Measurements from ENCODE around the gene LAMA3. TPM values are rescaled to one million over a fixed set of nuclear protein-coding genes. Genes with fewer than 3 reads are reported as not detected.

LAMA3 gene
- total and polyA plus RNA-seq, 10 of the 15 experiments (the other 5 are each of a cell fraction or from before 2014, with no cell fraction given) = 0.37 to 6.5 (median 5.4) TPM

DNA sequence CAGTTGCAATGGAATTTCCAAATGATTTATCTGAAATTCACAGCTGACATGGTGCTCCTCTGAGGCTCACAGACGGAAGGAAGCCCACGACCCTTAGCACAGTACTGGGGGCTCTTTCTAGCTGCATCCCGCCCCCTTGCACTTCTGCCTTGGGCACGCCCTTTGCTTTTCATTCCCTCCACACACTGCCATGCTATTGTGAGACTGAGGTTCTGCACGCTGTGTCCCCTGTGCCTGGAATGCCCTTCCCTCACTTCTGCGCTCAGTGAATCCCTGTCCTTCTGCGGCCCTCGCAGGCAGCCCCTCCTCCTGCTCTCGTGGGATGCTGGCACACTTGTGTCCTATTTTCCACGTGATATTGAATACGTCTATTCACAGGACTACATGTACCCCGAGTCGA, 189.9 kb downstream of the LAMA3 start (continued):
- TF ChIP-seq ZNF592 (IDR thresholded peaks at IDR 0.05) (no peak), NFYA (IDR thresholded peaks at IDR 0.05; ENCODE audit: borderline replicate concordance, low read depth, low read length) (no peak), TCF12 (IDR thresholded peaks at IDR 0.05; ENCODE audit: low read depth, low read length) (no peak), KDM1A (IDR thresholded peaks at IDR 0.05; ENCODE audit: borderline replicate concordance) (no peak), MTA3 (IDR thresholded peaks at IDR 0.05; ENCODE audit: borderline replicate concordance, low read length) (no peak), BACH1 (IDR thresholded peaks at IDR 0.05; ENCODE audit: borderline replicate concordance) (no peak)
- TF ChIP-seq, protein P1, sequence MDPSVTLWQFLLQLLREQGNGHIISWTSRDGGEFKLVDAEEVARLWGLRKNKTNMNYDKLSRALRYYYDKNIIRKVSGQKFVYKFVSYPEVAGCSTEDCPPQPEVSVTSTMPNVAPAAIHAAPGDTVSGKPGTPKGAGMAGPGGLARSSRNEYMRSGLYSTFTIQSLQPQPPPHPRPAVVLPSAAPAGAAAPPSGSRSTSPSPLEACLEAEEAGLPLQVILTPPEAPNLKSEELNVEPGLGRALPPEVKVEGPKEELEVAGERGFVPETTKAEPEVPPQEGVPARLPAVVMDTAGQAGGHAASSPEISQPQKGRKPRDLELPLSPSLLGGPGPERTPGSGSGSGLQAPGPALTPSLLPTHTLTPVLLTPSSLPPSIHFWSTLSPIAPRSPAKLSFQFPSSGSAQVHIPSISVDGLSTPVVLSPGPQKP (IDR thresholded peaks at IDR 0.05; ENCODE audit: low read depth, low read length) = no peak

DNA sequence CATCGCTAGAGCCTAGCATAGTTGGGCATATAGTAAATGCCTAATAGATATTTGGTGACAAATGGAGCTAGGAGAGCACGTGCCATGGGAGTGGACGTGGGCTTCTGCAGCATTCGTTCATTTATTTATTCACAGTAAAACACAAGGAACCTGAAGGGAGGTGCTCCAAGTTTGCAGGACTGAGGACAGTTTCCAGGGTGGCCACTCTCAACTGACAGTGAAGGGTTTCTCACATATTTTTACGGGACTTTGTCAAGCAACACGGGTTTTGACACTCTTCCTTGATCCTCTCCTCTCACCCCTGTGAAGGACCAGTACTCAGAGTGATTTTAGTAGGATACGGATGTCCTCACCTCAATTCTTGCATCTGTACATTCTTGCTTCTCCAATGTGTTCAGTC, 190.3 kb downstream of the LAMA3 start:
- Histone ChIP-seq H2AFZ (ENCODE audit: control insufficient read depth, low read depth, low read length) (no peak overlapping the region), H4K20me1 (ENCODE audit: control insufficient read depth, insufficient read depth) (no peaks in the 10 kb centered on the region), H3K27ac (ENCODE audit: control insufficient read depth, insufficient read depth) (no peak overlapping the region), H3K9me3 (replicated peaks; ENCODE audit: control insufficient read depth, insufficient read depth, low read length) (no peaks in the 10 kb centered on the region), H3K4me3 (no peak overlapping the region), H3K4me1 (ENCODE audit: control insufficient read depth, insufficient read depth, low read length) (no peaks in the 10 kb centered on the region), H3K79me2 (ENCODE audit: control insufficient read depth, insufficient read depth, low read length) (no peaks in the 10 kb centered on the region), H3K27me3 (replicated peaks in 1 of 2; ENCODE audit: control insufficient read depth in 2 of 2, insufficient read depth in 2 of 2, low read length in 1 of 2) (no peaks in the 10 kb centered on the region), H3K36me3 (ENCODE audit: control insufficient read depth in 2 of 2, insufficient read depth in 2 of 2, low read length in 1 of 2) (no peaks in the 10 kb centered on the region), H3K4me2 (ENCODE audit: control insufficient read depth, insufficient read depth) (no peak overlapping the region), H3K9ac (ENCODE audit: control insufficient read depth, insufficient read depth, low read length) (no peak overlapping the region)
- ChIA-PET POLR2A (no interaction called here), SMC1A (ENCODE audit: uncharacterized antibody, unreplicated experiment) (interaction anchor here (1.6 to 2.1 kb wide), 2 partner anchors 8 to 14 kb away, joined by 3 to 7 read pairs; no protein-coding TSS in a partner anchor), RAD21 (ENCODE audit: unreplicated experiment) (no interaction called here), CTCF (no interaction called here)
- in situ Hi-C loops (cut with MboI) = no loop called here
- FAIRE-seq (no peak), DNase-seq (ENCODE audit: low read depth, low spot score) (no peak), ATAC-seq (no peak)
- BruUV-seq (replicated peaks) = no TSS peak
- 29% methylated on average over 7 of the region's 7 CpGs for WGBS (ENCODE audit: insufficient coverage, insufficient replicate concordance, low lambda C conversion rate, missing lambda C conversion rate)
- intact Hi-C loops (cut with micrococcal nuclease; ENCODE audit: unreplicated experiment) = no loop called here
- TF ChIP-seq, protein P2, sequence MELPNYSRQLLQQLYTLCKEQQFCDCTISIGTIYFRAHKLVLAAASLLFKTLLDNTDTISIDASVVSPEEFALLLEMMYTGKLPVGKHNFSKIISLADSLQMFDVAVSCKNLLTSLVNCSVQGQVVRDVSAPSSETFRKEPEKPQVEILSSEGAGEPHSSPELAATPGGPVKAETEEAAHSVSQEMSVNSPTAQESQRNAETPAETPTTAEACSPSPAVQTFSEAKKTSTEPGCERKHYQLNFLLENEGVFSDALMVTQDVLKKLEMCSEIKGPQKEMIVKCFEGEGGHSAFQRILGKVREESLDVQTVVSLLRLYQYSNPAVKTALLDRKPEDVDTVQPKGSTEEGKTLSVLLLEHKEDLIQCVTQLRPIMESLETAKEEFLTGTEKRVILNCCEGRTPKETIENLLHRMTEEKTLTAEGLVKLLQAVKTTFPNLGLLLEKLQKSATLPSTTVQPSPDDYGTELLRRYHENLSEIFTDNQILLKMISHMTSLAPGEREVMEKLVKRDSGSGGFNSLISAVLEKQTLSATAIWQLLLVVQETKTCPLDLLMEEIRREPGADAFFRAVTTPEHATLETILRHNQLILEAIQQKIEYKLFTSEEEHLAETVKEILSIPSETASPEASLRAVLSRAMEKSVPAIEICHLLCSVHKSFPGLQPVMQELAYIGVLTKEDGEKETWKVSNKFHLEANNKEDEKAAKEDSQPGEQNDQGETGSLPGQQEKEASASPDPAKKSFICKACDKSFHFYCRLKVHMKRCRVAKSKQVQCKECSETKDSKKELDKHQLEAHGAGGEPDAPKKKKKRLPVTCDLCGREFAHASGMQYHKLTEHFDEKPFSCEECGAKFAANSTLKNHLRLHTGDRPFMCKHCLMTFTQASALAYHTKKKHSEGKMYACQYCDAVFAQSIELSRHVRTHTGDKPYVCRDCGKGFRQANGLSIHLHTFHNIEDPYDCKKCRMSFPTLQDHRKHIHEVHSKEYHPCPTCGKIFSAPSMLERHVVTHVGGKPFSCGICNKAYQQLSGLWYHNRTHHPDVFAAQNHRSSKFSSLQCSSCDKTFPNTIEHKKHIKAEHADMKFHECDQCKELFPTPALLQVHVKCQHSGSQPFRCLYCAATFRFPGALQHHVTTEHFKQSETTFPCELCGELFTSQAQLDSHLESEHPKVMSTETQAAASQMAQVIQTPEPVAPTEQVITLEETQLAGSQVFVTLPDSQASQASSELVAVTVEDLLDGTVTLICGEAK (IDR thresholded peaks at IDR 0.05; ENCODE audit: borderline replicate concordance) = no peak
- TF ChIP-seq EGR1 (IDR thresholded peaks at IDR 0.05; ENCODE audit: borderline replicate concordance in 1 of 2, low read depth in 2 of 2, low read length in 2 of 2) (no peak), ZNF24 (IDR thresholded peaks at IDR 0.05) (no peak)
- TF ChIP-seq, protein P3, sequence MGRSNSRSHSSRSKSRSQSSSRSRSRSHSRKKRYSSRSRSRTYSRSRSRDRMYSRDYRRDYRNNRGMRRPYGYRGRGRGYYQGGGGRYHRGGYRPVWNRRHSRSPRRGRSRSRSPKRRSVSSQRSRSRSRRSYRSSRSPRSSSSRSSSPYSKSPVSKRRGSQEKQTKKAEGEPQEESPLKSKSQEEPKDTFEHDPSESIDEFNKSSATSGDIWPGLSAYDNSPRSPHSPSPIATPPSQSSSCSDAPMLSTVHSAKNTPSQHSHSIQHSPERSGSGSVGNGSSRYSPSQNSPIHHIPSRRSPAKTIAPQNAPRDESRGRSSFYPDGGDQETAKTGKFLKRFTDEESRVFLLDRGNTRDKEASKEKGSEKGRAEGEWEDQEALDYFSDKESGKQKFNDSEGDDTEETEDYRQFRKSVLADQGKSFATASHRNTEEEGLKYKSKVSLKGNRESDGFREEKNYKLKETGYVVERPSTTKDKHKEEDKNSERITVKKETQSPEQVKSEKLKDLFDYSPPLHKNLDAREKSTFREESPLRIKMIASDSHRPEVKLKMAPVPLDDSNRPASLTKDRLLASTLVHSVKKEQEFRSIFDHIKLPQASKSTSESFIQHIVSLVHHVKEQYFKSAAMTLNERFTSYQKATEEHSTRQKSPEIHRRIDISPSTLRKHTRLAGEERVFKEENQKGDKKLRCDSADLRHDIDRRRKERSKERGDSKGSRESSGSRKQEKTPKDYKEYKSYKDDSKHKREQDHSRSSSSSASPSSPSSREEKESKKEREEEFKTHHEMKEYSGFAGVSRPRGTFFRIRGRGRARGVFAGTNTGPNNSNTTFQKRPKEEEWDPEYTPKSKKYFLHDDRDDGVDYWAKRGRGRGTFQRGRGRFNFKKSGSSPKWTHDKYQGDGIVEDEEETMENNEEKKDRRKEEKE (IDR thresholded peaks at IDR 0.05) = no peak

All from GM12878 (cell line).